Renal cortical epithelial cell (primary cell): ENCODE measurements around the gene SH3BGR. TPM values are rescaled to one million over a fixed set of nuclear protein-coding genes. Genes with fewer than 3 reads are reported as not detected.
"Not testable (repeated sequence)": the region's sequence is repeated elsewhere in the genome, so short reads cannot be mapped to it uniquely, and the experiment has no call there.

Source experiments
- DNase-seq: peaks from one replicate; pipeline ENCODE4 v3.0.0-alpha.2; 2011; ENCODE audit warnings: low read depth
- total RNA-seq: library from RNA; depleted of rRNA; stranded (reverse); fragments of >200 nt; gene quantifications from 2 replicates; pipeline ENCODE4 v1.2.3, GENCODE V29; 2014

The SH3BGR gene
- total RNA-seq, 1 donor from 2014 or later, result 2.1 TPM

DNA sequence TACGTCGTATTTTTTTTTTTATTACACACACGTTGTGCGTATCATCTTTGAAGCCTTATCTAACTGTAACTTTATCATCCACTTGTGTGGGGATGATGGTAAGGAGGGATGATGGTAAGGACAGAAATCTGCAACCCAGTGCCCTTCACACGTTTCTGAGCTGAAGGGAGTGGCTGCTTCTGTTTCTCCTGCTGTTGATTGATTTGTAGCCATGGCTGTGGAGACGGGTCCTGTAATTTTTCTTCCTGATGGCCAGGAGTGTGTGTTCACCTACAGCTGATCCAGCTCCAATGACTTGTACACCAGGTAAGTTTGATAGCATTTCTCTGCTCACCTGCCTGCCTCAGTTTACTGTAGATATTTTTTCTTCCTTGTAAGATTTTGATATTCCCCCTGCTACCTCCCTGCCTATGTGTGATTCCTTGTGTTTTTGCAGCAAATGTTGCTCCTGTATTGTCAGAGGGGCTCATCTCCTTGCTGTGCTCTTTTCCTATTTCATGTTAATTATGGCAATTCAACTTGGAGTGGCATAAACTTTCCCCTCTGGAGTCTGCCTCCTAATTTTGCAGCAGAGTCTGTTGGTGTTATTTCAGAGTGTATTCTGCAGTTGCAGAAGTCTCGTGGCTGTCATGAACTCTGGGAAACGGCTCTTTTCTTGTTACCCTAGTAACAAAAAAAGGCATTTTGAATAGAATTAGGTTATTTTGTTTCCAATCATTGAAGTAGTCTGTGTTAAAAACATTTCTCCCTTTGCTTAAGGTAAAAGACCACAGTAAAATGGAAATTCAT lies 64.1 kb downstream of the SH3BGR start:
- DNase-seq, result no peak

DNA sequence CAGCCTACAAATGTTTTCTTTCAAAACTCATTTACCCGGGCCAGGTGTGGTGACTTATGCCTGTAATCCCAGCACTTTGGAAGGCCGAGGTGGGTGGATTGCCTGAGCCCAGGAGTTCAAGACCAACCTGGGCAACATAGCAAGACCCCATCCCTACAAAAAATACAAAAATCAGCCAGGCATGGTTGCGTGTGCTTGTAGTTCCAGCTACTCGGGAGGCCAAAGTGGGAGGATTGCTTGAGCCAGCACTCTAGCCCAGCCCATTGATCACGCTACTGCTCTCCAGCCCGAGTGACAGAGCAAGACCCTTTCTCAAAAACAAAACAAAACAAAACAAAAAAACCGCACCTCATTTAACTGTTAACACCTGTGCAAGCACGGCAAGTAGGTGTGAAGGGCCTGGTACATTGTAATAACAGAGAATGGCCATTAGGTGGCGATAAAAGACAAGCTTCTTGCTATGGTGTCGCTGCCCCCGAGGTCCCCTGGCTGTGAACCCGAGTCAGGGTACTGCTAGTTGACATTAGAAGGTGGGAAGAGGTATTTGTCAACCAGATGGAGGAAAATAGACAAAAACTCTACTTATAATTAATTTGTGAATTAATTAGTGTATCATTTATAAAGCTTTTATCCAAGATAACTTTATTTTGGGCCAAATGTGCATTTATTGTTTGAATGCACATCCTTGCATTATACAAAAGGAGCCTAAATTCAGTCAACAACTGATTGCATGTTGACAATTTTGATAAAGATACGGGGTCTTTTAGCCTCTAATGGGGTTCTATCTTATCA lies 66.5 kb downstream of the SH3BGR start:
- peak; percentile 52 for DNase-seq

GRCh38 chr21:39518847-39519210 lies 67.1 kb downstream of the SH3BGR start:
- DNase-seq, result peak; percentile 56

DNA sequence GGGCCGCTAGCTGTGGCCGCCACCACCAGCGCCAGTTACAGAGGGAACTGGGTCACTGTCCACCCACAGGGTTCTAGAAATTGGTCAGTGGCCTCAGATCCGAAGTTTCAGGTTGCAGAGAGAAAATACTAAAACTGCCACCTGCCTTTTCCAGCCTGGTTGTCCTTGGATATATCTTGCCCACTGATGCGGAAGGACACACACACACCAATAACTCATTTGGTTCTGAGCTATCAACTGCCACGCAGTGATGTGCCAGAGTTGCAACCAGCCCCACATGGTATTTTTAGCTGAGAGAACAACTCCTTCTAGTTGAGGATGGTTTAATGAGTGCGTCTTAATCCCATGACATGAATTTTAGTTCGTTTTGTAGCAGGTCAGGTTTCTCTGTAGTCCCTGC lies 68.1 kb downstream of the SH3BGR start:
- DNase-seq, result no peak

DNA sequence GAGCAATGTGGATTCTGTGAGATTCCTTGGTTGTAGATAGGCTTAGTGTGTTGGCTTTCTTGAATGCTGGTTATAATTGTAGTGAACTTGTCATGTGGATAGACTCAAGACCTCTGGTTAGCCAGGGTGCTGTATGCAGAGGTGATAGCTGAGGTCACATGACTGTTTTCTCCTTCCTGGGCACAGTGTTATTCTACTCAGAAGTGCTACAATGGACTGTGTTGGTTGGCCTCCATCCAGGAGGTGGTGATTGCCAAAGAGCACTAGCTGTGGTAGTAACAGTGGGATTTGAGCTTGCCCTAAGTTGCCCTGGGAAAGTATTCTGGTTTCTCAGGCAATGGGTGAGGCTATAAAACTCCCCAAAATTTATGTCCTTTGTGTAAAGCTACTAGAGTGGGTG lies 71.6 kb downstream of the SH3BGR start:
- DNase-seq, result peak; percentile 85

GRCh38 chr21:39523915-39524314 lies 72.1 kb downstream of the SH3BGR start:
- no peak for DNase-seq

DNA sequence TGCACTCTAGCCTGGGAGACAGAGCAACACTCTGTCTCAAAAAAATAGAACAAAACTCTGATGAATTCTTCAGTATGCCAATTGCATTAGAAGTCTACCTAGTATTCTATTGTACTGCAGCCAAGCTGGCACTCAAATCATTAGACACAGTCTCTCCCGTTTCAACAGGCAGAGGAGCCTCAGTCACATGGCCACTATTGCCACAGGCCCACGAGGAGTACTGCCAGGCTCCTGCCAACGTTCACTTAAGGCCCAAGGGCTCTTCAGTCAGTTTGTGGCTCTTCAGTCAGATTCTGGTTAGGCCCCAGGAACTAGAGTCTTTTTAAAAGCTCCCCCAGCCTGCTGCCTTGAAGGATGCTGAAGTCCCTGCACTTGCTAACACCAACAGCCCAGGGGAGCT lies 73.4 kb downstream of the SH3BGR start:
- no peak for DNase-seq

DNA sequence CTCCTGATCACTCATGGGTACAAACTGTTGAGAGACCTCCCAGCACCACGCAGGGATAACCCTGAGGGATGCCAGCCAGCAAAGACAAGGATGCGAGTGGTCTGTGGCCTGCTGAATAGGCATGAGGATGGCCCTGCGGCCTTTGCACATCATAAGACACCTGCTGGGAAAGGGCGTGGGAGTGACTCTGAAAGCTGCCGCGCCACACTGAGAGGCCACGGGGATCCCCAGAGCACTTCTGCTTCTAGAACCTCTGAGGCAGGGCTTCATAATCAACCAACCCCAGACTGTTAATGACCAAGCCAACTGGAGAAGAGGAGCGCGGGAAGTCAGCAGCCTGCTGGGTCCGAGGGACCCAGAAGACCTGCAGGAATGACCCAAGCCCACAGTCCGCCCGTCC lies 73.8 kb downstream of the SH3BGR start:
- no peak for DNase-seq

DNA sequence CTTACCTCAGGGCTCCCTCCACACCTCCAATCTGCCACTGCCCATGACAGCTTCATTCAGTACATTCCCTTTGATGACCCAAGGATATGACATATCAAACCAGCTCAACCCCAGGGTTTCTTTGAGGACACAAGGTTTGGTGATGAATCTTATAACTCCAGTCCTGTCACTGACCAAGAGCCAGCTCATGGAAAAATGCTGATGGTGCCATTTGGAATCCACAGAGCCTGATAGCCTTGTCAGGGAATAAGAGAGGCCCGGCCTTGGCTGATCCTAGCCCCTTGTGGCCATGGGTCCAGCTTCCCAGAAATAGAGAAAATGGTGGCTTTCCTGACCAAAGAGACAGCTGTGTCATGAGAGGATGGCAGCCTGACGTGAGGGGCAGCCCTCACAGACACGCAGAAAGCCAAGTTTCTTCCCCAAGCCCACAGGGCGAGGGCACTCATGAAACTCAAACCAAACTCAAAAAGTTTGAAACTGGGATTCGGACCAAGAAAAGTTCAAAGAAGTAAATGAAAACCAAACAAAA lies 75.4 kb downstream of the SH3BGR start:
- DNase-seq, result no peak

GRCh38 chr21:39527664-39528381 lies 76.1 kb downstream of the SH3BGR start:
- peak; percentile 15 for DNase-seq

GRCh38 chr21:39529026-39529425 lies 77.3 kb downstream of the SH3BGR start:
- DNase-seq, result no peak

DNA sequence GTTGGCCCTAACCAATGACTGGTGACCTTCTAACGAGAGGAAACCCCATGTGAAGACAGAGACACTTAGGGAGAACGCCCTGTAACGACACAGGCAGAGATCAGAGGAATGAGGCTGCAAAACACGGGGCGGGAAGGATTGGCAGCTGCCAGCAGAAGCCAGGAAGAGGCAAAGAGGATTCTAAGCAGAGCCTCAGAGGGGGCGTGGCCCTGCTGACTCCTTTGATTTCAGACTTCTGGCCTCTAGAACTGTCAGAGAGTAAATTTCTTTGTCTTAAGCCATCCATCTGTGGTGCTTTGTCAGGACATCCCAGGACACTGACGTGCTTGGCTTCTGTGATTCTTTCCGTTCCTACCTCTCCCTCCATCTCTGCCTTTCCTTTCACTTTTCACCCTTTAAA lies 79.3 kb downstream of the SH3BGR start:
- no peak for DNase-seq

- DNase-seq, result no peak
Measured at GRCh38 chr21:39531840-39532239, 80.1 kb downstream of the SH3BGR start.

DNA sequence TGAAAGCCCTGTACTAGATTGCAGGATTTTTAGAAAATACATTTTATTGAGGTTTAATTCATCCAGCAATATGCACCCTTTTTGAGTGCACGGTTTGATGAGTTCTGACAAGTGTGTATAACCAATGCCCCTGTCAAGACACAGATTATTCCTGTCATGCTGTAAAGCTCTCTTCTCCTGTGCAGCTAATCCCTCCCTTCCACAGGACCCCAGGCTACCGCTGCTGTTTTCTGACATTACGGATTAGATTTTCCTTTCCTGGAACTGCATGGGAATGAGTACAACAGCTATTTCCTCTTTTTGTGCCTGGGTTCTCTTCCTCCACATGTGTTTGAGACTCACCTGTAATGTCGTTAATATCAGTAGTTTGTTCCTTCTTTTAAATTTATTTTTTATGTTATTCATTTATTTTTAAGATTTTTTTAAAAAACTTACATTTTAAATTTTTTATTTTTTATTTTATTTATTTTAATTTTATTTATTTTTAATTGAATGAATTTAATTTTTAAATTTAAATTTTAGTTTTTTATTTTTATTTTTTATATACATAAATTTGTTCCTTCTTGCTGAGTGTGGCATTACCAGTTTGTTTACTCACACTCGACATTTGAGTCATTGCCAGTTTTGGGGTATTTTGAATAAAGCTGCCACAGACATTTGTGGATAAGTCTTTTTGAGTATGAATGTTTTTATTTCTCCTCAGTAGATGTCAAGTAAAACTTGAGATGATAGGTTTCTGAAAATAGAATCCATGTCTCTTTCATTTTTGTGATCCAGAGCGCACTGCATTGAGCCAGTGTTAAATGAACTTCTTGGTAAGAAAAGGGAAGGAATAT lies 82.0 kb downstream of the SH3BGR start:
- no peak for DNase-seq

DNA sequence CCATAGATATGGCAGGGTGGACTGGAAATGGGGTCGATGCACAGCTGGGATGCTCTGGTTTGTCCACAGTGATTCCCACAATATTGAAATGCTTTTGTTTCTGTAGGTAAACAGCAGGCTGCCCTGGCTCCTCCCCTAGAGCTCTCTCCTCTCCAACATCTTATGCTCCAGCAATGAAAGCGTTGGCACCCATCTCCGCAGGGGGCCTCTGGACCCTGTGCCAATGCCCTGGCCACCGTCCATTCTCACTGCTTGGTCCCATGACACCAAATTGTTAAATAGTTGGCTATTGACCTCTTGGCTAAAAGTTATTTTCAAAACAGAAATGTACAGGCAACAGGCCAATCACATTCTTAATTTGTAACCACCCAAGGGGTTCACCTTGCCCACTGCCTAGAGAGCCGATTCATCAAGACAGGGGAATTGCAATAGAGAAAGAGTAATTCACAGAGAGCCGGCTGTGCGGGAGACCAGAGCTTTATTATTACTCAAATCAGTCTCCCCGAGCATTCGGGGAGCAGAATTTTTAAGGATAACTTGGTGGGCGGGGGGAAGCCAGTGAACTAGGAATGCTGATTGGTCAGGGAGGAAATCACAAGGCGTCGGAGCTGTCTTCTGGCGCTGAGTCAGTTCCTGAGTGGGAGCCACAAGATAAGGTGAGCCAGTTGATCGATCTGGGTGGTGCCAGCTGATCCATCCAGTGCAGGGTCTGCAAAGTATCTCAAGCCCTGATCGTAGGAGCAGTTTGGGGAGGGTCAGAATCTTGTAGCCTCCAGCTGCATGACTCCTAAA lies 84.1 kb downstream of the SH3BGR start:
- DNase-seq, result no peak

DNA sequence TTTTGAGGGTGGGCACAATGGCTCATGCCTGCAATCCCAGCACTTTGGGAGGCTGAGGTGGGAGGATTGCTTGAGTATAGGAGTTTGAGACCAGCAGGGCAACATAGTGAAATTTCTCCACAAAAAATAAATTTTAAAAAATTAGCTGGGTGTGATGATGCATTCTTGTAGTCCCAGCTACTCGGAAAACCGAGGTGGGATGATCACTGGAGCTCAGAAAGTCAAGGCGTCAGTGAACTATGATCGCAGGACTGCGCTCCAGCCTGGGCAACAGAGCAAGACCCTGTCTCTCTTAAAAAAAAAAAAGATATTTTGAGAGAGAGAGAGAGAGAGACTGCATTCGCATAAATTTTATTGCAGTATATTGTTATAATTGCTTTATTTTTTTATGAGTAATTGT lies 85.1 kb downstream of the SH3BGR start:
- DNase-seq, result no peak

DNA sequence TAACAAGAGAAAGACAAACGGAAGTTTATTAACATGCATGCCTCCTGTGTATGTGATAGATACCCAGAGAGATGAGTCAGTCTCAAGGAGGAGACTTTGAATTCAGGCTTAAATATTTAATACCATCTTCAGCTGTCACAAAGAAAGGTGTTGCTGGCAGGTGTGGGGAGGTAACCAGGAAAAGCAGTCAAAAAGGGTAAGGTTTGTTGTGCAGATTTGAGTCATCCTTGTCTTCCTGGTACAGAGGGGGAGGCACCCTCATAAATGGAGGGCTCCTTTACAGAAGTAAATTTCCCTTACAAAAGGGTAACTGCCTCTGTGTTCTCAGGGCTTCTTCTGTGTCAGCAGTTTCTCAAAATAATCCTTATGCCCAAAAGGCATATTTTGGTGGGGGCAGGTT lies 85.8 kb downstream of the SH3BGR start:
- DNase-seq, result no peak

DNA sequence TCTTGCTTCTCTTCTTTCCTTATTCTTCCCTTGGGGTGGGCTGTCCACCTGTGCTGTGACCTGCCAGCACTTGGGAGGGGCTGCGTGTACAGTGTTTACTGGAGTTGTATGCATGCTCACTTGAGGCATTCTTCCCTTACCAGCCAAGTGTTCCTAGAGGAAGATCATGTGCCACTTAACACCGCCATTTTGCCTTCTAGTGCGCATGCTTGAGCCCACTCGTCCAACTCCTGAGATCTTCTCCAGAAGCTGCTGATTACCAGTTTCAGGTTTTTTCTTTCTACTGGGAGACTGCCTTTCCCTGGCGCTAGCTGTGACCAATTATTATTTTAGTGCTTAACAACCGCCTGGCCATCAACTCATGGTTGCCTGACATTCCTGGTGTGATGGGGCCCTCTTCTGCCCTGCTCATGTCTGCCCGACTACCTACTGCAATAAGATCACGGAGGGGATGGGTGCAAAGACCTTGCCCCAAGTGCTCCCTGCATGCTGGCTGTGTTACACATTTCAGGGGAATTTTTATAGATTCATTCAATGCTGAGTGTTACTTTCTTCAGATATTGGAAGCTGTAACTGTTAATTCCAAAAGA lies 86.8 kb downstream of the SH3BGR start:
- DNase-seq, result no peak

- not testable (repeated sequence) for DNase-seq
Measured at GRCh38 chr21:39540367-39540766, 88.6 kb downstream of the SH3BGR start.

- DNase-seq, result no peak
Measured at GRCh38 chr21:39542736-39543135, 91.0 kb downstream of the SH3BGR start.
